ENCODE measurements around the gene IRX4. TPM values are rescaled to one million over a fixed set of nuclear protein-coding genes. Genes with fewer than 3 reads are reported as not detected.

Gene IRX4
- total RNA-seq (under 1 TPM; 0.06 to 0.30 TPM), polyA plus RNA-seq (ENCODE audit: insufficient read length in 2 of 2) (under 1 TPM; 0.38 to 0.54 TPM)
- long read RNA-seq, donor 1 = 0 reads
- long read RNA-seq, donor 2 = 0 reads
- long read RNA-seq, donor 3 = 0 reads
- long read RNA-seq, donor 4, partial matches to known transcripts = 0 of 1 reads
- long read RNA-seq, donor 4, other reads (novel, unspliced or antisense) = 0 of 1 reads

DNA sequence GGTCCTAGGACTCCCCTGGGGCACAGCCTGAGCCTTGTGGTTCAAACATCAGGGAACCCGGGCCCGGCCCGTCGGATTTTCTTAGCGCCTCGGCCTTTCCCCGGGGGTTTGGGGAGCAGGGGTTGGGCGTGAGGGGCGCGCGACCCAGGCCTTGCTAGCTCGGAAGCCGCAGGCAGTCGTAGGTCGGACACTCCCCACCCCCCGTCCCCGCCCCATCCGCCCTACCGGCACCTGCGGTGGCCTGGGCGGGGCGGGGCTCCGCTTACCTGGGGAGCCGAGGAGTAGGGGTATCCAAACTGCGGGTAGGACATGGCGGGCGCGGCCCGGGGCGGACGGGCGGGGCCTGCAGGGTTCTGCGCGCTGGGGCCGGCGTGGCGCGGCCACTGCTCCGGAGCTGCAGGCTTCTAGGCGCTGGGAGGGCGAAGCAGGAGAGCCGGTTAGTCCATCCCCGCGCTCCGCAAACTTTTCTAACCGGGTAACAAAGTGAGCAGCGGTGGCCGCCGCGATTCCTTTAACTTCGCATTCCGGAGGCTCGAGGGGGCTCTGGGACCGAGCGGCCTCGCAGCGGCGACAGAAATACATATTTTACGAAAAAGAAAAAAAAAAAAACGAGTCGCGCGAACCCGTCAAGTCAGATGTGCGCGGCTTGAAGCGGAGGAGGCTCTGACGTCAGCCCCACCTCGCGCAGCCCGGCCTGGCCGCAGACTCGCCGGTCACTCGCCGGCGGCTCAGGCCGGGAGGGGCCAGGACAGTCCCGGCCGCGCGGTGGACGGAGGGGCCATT lies at the start of gene IRX4:
IRX4 (minus strand) TSS at position 589 of the 783 bp plus-strand sequence; CDS start at position 311, 278 bp downstream.
- no peaks in the 10 kb centered on the region for H3K36me3 ChIP-seq (ENCODE audit: control insufficient read depth, insufficient read depth, low read length)
- no peak within 1 kb of the TSS for H3K27ac ChIP-seq (ENCODE audit: low read depth, low read length)
- H3K9me3 ChIP-seq (ENCODE audit: control insufficient read depth, insufficient read depth, low read length) = no peaks in the 10 kb centered on the region
- H3K27me3 ChIP-seq (ENCODE audit: control insufficient read depth, insufficient read depth, low read length) = peaks cover 95% of the 10 kb centered on the region
- H3K4me3 ChIP-seq (ENCODE audit: low read depth, low read length) = no peak within 1 kb of the TSS
- WGBS (ENCODE audit: insufficient coverage) = under 1% methylated on average over 73 of the region's 83 CpGs
- no peak for DNase-seq (ENCODE audit: low read depth in 4 of 6, low spot score in 6 of 6)
- H3K4me1 ChIP-seq (ENCODE audit: control insufficient read depth, insufficient read depth, low read length) = peaks cover 42% of the 10 kb centered on the region

DNA sequence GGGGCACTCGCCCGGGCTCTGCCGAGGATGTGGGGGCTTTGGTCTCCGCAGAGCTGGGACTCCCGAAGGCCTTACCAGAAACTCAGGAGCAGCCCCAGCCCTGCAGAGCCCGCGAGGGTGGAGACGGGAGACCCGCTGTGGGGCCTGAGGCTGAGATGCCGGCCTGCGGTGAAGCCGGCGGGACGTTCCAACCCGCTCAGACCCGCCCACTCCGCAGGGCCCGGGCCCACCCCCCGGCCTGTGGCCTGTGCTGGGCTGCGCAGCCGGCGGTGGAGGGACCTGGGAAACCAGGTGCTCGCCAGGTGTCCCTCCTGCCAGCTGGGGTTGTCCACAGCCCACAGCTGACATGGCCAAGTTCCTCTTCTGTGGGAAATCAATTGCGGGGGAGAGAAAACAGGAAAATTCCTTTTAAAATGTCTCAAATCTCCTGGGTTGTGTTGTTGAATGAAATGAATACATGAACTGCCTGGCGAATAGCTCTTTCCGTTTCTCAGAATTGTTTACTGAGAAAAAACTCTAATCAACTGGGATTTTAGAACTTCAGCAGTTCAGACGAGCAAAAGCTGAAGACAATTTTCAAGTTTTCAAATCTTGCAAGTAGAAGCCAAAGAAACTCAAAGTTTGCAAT lies 49.0 kb upstream of the IRX4 start:
- Histone ChIP-seq H3K27ac (ENCODE audit: low read depth, low read length) (no peak overlapping the region), H3K36me3 (ENCODE audit: control insufficient read depth, insufficient read depth, low read length) (peaks cover 10% of the 10 kb centered on the region), H3K4me3 (ENCODE audit: low read depth, low read length) (no peak overlapping the region), H3K9me3 (ENCODE audit: control insufficient read depth, insufficient read depth, low read length) (no peaks in the 10 kb centered on the region), H3K27me3 (ENCODE audit: control insufficient read depth, insufficient read depth, low read length) (peaks cover 31% of the 10 kb centered on the region), H3K4me1 (ENCODE audit: control insufficient read depth, insufficient read depth, low read length) (peaks cover 14% of the 10 kb centered on the region)
- 10% methylated on average over 24 of the region's 27 CpGs for WGBS (ENCODE audit: insufficient coverage)
- peak in 1 of 6 donors; percentile 43 for DNase-seq (ENCODE audit: low read depth in 4 of 6, low spot score in 6 of 6)

DNA sequence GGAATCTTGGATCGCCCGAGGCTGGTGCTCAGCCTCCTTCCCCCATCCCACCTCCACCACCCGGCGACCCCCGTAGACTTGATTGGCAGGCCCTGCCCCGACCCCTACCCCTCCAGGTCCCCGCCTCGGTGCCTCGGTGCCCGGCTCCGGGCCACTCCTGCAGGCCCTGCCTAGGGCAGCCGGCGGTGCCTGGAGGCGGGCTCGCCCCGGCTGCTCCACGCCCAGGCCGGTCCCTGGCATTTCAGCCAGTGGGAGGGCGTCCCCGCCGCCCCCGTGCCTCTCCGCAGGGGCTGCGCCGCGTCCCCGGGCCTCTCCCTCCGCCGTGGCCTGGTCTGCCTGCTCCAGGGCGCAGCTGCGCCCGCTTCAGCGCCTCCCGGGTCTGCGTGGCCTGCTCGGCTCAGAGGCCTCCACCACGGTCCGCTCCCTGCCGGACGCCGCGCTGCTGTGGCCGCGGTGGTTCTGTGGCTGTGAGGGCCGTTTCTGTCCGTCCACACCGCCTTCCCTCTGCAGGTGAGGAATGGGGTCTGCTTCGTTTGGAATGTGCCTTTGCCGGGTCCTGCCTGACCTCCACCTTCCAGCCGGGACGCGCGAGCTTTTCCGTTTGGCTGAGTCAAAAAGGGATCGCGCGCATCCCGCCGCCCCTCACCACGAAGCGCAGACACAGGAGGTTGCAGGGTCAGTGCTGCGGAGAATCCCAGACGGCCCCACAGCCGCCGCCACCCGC lies 48.3 kb upstream of the IRX4 start:
- DNase-seq (ENCODE audit: low read depth in 4 of 6, low spot score in 6 of 6) = peak in 2 of 6 donors; percentile 45 to 48
- Histone ChIP-seq H3K4me1 (ENCODE audit: control insufficient read depth, insufficient read depth, low read length) (peaks cover 14% of the 10 kb centered on the region), H3K27me3 (ENCODE audit: control insufficient read depth, insufficient read depth, low read length) (peaks cover 31% of the 10 kb centered on the region), H3K9me3 (ENCODE audit: control insufficient read depth, insufficient read depth, low read length) (no peaks in the 10 kb centered on the region), H3K4me3 (ENCODE audit: low read depth, low read length) (no peak overlapping the region), H3K36me3 (ENCODE audit: control insufficient read depth, insufficient read depth, low read length) (peaks cover 10% of the 10 kb centered on the region), H3K27ac (ENCODE audit: low read depth, low read length) (no peak overlapping the region)
- WGBS (ENCODE audit: insufficient coverage) = 3% methylated on average over 66 of the region's 66 CpGs

DNA sequence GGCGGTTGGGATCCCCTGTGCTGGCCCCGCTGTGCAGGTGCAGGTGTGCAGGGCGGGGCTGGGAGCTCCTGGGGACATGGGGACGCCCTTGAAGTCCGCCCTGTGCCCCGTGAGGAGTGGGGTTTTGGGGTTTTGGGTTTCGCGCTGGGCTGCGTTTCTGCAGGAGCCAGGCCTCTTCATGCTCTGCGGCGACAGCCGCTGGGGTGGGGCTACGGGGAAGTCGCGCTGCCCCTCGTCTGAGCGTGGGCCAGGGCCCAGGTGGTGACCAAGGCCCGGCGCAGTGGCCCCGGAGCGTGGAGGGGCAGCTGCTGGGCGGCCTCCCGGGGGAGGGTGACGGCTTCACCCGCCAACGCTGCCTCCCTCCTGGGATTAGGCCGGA lies 47.8 kb upstream of the IRX4 start:
- 22% methylated on average over 25 of the region's 27 CpGs for WGBS (ENCODE audit: insufficient coverage)
- peaks cover 37% of the 10 kb centered on the region for H3K27me3 ChIP-seq (ENCODE audit: control insufficient read depth, insufficient read depth, low read length)

DNA sequence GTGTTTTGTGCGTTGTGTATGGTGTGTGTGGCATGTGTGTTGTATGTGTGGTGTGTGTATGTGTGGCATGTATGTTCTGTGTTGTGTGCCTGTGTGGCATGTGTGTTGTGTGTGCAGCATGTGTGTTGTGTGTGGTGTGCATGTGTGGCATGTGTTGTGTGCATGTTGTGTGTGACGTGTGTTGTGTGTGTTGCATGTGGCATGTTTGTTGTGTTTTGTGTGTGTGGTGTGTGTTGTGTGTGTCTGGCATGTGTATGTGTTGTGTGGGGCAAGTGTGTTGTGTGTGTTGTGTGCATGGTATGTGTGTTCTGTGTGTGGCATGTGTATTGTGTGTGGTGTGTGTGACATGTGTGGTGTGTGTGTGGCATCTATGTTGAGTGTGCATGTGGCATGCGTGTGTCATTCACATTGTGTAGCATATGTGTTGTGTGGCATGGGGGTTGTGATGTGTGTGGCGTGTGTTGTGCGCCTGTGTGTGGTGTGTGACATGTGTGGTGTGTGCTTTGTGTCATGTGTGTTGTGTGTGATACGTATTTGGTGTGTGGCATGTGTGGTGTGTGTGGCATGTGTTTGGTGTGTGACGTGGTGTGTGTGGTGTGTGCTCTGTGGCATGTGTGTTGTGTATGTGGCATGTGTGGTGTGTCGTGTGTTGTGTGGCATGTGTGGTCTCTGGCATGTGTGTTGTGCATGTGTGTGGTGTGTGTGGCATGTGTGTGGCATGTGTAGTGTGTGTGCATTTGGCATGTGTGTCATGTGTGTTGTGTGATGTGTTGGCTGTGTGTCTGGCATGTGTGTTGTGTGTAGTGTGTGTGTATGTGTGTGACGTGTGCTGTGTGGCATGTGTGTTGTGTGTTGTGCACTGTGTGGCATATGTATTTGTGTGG lies 46.6 kb upstream of the IRX4 start:
- H3K4me1 ChIP-seq (ENCODE audit: control insufficient read depth, insufficient read depth, low read length) = peaks cover 14% of the 10 kb centered on the region
- no peak overlapping the region for H3K27ac ChIP-seq (ENCODE audit: low read depth, low read length)
- no peaks in the 10 kb centered on the region for H3K9me3 ChIP-seq (ENCODE audit: control insufficient read depth, insufficient read depth, low read length)
- H3K36me3 ChIP-seq (ENCODE audit: control insufficient read depth, insufficient read depth, low read length) = peaks cover 4% of the 10 kb centered on the region
- 97% methylated on average over 9 of the region's 9 CpGs for WGBS (ENCODE audit: insufficient coverage)
- no peak overlapping the region for H3K4me3 ChIP-seq (ENCODE audit: low read depth, low read length)
- DNase-seq (ENCODE audit: low read depth in 4 of 6, low spot score in 6 of 6) = no peak
- H3K27me3 ChIP-seq (ENCODE audit: control insufficient read depth, insufficient read depth, low read length) = peaks cover 38% of the 10 kb centered on the region

More for the DNA sequence above, 47.8 kb upstream of the IRX4 start:
- DNase-seq (ENCODE audit: low read depth in 4 of 6, low spot score in 6 of 6) = no peak
- H3K4me3 ChIP-seq (ENCODE audit: low read depth, low read length) = no peak overlapping the region
- H3K4me1 ChIP-seq (ENCODE audit: control insufficient read depth, insufficient read depth, low read length) = peaks cover 14% of the 10 kb centered on the region
- no peaks in the 10 kb centered on the region for H3K9me3 ChIP-seq (ENCODE audit: control insufficient read depth, insufficient read depth, low read length)
- H3K36me3 ChIP-seq (ENCODE audit: control insufficient read depth, insufficient read depth, low read length) = peaks cover 10% of the 10 kb centered on the region
- no peak overlapping the region for H3K27ac ChIP-seq (ENCODE audit: low read depth, low read length)

DNA sequence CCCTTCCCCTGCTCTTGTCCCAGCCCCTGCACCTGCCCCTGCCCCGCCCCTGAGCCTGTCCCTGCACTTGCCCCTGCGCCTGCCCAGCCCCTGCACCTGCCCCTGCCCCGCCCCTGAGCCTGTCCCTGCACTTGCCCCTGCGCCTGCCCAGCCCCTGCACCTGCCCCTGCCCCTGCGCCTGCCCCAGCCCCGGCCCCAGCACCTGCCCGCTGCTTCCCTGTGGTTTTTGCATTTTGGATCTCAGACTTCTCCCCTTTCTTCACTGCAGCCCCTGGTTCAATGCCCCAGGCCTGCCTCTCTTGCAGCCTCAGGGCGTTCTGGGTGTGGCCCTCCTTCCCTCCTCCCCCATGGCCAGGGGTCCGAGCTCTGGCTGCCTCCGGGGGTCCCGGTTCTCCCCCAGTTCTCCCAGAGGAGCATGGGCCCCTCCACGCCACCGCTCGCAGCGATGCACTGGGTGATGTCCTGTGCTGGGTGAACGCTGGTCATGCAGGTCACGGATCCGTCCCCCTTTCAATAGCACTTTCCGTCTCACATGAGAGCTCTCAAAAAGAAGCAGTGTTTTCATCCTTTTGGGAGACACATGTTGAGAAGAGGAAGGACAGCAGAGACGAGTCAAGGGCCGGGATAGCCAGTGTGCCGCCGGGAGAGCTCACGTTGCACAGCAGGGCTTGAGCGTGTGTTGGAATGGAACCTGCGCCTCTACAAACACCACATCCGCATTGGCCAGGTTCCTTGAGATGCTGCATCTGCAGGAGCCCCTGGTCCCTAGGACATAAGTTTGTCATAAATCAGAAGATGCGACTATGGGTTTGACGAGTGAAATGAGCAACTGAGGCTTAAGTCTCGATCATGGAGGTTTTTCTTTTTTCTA lies 44.0 kb upstream of the IRX4 start:
- 67% methylated on average over 26 of the region's 30 CpGs for WGBS (ENCODE audit: insufficient coverage)
- no peak for DNase-seq (ENCODE audit: low read depth in 4 of 6, low spot score in 6 of 6)
- Histone ChIP-seq H3K4me1 (ENCODE audit: control insufficient read depth, insufficient read depth, low read length) (peaks cover 14% of the 10 kb centered on the region), H3K27me3 (ENCODE audit: control insufficient read depth, insufficient read depth, low read length) (peaks cover 27% of the 10 kb centered on the region), H3K27ac (ENCODE audit: low read depth, low read length) (no peak overlapping the region), H3K4me3 (ENCODE audit: low read depth, low read length) (no peak overlapping the region), H3K36me3 (ENCODE audit: control insufficient read depth, insufficient read depth, low read length) (peaks cover 4% of the 10 kb centered on the region), H3K9me3 (ENCODE audit: control insufficient read depth, insufficient read depth, low read length) (no peaks in the 10 kb centered on the region)

DNA sequence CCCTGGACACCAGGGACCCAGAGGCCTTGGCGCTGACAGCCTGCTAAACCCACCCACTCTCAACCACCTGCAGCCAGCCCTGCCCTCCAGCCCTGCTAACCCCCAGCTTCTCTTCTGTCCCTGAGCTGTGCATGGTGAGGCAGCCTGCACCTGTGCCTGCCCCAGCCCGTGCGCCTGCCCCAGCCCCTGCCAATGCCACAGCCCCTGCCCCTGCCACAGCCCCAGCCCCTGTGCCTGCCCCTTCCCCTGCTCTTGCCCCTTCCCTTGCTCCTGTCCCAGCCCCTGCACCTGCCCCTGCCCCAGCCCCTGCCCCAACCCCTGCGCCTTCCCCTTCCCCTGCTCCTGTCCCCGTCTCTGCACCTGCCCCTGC lies 43.3 kb upstream of the IRX4 start:
- 96% methylated on average over 3 of the region's 5 CpGs for WGBS (ENCODE audit: insufficient coverage)
- H3K9me3 ChIP-seq (ENCODE audit: control insufficient read depth, insufficient read depth, low read length) = no peaks in the 10 kb centered on the region
- H3K27ac ChIP-seq (ENCODE audit: low read depth, low read length) = no peak overlapping the region
- H3K4me3 ChIP-seq (ENCODE audit: low read depth, low read length) = no peak overlapping the region
- H3K4me1 ChIP-seq (ENCODE audit: control insufficient read depth, insufficient read depth, low read length) = peaks cover 8% of the 10 kb centered on the region
- no peak for DNase-seq (ENCODE audit: low read depth in 4 of 6, low spot score in 6 of 6)
- H3K27me3 ChIP-seq (ENCODE audit: control insufficient read depth, insufficient read depth, low read length) = peaks cover 20% of the 10 kb centered on the region
- peaks cover 4% of the 10 kb centered on the region for H3K36me3 ChIP-seq (ENCODE audit: control insufficient read depth, insufficient read depth, low read length)
